Left forelimb (tissue), 1 donor: ENCODE data around the gene STX8.
"Not testable (repeated sequence)": the region's sequence is repeated elsewhere in the genome, so short reads cannot be mapped to it uniquely, and the experiment has no call there.

Experiments used
- DNase-seq: peaks from one replicate; pipeline ENCODE4 v3.0.0-alpha.2; 2018; ENCODE audit warnings: low spot score

The STX8 gene, protein sequence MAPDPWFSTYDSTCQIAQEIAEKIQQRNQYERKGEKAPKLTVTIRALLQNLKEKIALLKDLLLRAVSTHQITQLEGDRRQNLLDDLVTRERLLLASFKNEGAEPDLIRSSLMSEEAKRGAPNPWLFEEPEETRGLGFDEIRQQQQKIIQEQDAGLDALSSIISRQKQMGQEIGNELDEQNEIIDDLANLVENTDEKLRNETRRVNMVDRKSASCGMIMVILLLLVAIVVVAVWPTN

DNA sequence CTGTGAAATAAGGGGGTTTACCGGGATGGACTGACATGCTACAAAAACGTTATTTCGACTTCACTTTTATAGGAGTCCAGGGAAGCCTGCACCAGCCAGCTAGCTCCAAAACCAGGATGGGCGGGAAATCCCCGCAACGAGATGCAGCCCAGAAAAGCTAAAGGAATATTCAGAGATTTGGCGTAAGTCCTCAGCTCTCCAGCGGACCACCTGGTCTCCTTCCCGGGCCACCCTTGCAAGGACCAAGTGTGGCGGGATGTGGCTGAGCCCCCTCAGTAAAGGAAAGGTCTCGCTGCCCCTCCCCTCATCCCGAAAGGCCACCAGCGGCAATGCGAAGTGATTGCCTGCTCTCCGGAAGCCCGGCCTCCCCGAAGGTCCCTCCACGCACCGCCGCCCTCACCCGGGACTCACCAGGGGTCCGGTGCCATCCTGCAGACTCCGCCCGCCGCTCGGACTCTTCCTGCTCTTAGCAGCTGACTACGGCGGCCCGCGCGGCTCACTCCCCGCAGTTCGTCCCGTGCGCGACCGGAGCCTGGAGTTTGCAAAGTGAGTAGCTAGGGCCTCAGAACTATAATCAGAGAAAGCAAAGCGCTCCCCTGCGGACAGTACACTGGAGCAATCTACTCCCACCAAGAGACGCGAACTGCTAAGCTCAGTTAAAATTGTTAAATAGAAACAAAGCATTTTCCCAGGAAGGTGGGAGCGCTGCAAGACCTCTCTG is at the start of gene STX8:
Gene STX8, minus strand, starts transcription at position 440 of the 721 bp plus-strand sequence. Its CDS starts 12 bp downstream, at position 428.
- DNase-seq, result peak; percentile 94

DNA sequence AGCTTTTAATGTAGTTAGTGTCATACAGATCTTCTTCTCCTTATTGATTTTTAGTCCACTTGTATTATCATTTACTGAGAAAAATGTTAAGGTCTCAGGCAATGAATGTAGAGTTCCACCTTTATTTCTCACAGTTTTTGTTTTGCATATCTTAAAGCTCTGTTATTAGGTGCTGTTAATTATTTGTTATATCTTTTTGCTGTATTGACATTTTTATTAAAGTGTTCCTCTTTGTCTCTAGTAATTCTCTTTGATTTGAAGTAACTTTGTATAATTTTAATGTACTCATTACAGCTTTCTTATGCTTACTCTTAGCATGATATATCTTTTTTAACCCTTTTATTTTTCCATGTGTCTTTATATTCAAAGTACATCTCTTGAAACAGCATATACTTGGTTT is 47.3 kb upstream of the STX8 start:
- no peak for DNase-seq

DNA sequence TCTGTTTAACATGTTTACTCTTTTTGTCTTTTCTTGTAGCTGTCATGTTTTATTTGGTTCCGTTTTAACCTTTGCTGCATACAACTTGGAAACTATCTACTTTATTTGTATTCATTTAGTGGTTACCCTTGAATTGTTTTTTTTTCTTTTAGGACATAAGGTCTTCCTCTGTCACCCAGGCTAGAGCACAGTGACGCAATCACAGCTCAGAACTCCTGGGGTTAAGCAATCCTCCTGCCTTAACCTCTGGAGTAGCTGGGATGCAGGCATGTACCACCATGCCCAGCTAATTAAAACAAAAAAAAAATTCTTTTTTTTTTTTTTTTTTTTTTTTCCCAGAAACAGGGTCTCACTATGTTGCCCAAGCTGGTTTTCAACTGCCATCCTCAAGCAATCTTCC is 39.9 kb upstream of the STX8 start:
- DNase-seq, result no peak

DNA sequence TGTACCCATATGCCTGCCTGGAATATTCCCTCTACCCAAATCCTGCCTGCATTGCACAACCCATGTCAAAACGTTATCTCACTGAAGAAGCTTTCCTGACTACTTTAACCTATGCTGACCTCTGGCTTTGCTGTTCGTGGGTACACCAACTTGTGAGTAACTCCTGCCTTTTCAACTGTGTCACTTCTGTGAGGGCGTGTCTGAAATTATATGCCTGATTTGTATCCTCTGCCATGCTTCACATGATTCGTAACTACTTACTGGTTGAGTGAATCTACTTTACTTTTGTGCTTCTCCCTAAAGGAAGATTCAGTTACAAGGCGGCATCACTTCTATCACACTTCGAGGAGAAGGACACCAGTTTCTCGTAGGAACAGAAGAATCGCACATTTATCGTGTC is 36.4 kb upstream of the STX8 start:
- DNase-seq, result no peak

DNA sequence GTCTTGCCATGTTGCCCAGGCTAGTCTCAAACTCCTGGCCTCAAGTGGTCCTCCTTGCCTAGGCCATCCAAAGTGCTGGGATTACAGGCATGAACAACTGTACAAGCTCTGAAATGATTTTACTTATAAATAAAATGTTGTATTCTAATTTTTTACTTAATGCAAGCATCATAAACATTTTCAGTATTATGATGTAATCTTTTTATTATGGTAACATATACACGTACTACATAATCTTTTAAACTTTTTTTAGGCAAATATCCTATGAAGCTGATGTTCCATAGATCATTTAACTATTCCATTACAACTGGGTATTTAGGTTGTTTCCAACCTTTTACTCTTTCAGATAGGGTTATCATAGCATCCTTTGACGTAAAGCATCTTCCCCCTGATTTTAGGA is 35.9 kb upstream of the STX8 start:
- DNase-seq, result no peak

DNA sequence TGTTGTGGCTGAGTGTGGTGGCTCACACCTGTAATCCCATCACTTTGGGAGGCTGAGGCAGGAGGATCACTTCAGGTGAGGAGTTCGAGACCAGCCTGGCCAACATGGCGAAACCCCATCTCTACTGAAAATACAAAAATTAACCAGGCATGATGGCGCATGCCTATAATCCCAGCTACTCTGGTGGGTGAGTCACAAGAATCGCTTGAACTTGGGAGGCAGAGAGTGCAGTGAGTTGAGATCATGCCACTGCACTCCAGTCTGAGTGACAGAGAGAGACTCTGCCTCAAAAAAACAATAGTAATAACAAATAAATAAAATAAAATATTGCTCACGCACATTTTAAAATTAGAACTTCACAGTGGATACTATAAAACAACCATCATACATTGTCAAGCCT is 31.4 kb upstream of the STX8 start:
- not testable (repeated sequence) for DNase-seq

DNA sequence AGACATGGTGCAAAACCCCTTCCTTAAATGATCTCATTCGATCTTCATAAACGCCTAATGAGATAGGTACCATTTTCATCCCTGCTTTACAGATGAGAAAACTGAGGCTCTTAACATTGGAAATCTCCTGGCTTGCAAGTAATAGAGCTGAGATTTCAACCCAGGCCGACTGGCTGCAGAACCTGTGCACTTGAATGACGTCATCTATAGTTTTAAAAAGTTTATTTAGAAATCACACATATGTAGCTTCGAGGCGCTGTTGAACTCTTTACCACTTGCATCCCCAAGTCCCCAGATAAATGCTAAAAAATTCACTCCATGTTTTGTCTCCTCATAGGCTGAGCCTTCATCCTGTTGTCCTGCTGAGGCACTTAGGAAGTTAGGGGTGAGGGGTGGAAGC is 30.8 kb upstream of the STX8 start:
- no peak for DNase-seq

DNA sequence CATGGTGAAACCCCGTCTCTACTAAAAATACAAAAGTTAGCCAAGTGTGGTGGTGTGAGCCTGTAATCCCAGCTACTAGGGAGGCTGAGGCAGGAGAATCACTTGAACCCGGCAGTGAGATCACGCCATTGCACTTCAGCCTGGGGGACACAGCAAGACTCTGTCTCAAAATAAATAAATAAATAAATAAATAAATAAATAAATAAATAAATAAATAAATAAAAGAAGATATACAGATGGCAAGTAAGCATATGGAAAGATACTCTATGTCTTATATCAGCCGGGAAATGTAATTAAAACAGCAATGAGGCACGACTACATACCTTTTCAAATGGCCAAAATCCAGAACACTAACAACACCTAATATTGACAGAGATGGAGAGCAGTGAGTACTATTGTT is 29.0 kb upstream of the STX8 start:
- DNase-seq, result not testable (repeated sequence)

DNA sequence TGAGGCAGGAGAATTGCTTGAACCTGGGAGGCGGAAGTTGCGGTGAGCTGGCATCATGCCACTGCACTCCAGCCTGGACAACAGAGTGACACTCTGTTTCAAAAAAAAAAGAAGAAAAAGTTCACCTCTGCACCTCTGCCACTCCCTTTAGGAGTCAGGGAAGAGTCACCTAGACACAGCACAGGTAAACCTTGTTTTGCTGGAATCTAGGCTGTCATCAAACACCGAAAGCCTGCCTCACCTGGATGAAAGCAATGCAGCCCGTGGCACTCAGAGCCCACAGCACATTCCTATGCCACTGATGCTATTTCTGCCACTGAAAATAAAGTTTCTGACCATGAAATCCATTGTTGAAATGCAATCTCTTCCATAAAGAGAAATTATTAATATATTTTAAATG is 23.0 kb upstream of the STX8 start:
- no peak for DNase-seq

DNA sequence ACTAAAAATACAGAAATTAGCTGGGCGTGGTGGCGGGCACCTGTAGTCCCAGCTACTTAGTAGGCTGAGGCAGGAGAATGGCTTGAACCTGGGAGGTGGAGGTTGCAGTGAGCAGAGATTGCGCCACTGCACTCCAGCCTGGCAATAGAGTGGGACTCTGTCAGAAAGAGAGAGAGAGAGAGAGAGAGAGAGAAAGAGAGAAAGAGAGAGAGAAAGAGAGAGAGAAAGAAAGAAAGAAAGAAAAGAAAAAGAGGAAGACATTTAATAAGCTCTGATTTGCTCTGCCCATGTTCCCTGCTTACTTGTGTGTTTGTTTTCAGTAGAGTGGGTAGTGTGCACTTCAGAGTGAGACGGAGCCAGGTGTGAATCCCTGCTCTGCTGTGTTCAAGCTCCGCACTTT is 22.0 kb upstream of the STX8 start:
- DNase-seq, result not testable (repeated sequence)

DNA sequence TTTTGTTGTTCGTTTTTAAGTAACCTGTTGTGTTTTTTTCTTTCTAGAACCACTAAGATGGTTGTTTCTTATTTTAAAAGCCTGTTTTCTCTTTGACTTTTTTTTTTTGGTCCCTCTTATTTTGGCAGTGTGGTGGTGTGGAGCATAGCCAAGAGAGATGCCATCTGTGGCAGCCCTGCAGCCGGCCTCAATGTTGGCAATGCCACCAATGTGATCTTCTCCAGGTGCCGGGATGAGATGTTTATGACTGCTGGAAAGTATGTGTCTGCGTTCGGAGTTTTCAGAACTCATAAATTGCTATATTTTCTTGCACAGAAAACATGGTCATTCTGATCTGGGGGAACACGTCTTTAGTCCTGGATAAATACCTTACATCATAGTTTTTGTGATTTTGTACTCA is 18.4 kb upstream of the STX8 start:
- no peak for DNase-seq

DNA sequence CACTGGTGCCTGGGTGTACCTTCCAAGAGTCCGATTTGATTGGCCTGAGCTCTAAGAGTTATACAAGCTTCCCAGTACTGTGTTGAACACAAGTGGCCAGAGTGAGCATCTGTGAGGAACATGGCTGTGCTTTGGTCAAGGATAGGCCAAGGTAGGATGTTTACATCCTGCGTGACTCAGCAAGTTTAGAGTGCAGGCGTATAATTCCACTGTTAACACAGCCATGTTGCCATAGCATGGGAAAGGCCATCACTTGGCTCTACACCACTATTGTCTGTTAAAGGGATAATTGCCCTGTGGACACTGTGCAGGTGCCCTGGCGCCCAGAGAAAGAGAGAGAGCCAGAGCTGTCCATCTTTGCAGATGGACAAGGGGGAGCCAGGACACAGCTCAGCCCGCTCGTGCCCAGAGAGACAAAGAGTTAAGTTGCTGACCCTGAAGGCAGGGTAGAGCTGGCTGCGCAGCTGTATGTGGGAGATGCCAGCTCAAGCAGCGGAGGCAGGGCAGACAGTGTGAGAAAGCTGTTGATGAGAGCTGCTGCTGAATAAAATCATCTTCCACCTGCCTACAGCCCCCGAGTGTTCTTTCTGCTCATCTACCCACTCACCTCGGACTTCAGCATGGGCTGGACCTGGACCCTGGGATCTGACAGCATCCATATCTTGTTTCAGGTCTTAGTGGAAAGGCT is 12.5 kb upstream of the STX8 start:
- DNase-seq, result no peak

DNA sequence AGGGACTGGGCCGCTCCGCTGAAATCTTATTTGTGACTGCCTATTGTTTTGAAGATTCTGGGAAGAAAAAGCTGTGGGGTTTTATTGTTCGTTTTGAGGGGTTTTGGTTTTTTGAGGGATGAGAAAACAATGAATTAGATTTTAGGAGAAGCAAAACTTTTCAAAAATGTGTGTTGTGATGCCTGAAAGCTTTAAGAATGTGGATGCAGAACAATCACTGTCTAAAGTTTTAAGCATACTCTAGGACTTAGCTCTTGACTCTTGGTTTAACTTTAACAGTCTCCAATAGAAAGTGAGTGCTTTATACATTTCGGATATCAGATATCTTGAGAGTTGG is 1.7 kb upstream of the STX8 start:
- DNase-seq, result no peak

DNA sequence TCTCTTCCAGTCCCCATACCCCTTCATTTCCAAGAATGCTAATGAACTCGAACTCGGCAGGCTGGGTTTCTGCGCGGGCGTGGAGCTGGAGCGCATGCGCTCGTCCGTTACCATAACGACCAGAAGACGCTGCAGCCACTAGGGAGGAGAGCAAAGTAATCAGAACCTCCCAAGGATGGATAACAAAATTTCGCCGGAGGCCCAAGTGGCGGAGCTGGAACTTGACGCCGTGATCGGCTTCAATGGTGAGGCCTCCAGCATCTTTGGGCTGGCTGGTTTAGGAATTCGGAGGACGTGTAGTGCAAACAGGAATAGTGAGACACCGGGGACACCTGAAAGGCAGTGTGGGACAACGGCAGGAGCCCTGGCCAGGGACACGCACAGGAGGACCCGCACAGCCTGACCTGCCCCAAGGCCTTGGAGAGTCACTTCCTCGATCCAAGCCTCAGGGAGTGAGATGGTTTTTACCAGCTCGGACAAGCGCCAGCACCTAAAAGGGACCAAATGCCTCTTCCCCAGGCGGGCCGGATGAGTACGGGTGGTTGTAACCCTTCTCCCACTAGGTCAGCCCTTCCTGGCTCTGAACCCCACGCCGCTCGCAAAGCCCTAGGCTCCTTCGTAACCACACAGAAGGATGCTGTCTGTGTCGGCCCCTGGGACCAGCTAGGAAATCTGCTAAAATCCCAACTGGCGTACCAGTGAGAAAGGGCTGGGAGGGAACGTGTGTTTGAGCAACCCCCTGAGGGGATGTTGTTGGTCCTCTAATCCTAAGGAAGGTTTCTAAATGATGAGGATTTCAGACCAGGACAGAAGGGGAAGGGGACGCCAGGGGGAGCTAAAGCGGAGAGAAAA is 1.1 kb upstream of the STX8 start, which contains the start of gene CFAP52:
Gene CFAP52, plus strand, starts transcription at position 122 of the 852 bp plus-strand sequence. Its CDS starts 54 bp downstream, at position 176.
- DNase-seq, result peak; percentile 79

DNA sequence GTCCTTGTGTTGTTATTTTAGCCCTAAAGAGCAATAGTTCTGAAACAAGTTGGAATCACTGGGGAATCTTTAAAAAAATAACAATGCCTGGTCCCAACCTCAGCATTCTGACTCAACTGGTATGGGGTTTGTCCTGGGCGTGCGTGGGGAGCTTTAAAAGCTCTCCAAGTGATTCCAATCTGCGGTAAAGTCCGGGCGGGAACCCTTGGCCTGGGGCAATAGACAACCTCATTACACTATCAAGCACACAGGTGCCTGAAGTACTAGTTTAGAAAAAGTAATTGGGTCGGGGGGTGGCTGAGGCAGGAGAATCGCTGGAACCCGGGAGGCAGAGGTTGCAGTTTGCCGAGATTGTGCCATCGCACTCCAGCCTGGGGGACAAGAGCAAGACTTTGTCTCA is 4.4 kb downstream of the STX8 start:
- DNase-seq, result no peak

DNA sequence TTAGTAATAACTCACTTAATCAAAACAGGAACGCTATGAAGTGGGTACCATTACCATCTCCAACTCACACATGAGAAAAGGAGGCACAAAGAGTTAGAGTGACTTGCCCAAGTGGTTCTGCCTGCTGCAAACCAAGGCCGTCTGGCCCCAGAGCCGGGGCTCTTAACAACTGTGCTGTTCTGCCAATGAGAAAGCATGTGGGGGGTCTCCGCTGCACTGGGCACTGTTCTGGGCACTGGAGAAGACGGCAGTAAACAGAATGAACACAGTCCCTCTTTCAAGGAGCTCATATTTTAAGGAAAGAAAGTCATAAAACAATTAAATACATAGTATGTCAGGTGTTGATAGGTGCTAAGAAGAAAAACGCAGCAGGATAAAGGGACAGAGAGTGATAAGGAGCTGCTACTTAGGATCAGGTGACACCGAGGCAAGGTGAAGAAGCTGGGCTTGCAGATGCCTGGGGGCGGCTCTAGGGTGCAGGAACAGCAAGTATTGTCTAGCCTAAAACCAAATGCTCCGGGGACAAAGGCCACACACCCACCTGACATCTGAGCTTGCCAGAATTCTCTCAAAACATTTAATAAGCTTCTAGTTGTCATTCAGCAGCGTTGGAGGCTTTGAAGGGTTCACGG is 6.5 kb downstream of the STX8 start:
- no peak for DNase-seq

DNA sequence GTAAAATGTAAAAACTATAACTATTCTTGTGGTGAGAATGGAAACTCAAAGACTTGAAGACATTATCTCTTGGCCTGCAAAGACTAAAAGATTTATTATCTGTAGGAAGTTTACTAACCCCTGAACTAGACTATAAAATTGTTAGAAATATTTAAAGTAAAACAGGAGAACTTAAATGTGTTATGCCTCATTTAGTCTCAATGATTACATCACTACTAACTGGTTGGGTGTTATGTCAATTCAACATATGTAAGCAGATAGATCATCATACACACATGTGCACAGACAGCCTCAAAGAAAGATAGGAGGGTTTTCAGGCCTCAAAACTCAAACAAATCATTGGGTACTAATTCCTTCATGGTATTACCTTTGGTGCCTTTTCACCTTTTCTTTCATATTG is 7.6 kb downstream of the STX8 start:
- no peak for DNase-seq

DNA sequence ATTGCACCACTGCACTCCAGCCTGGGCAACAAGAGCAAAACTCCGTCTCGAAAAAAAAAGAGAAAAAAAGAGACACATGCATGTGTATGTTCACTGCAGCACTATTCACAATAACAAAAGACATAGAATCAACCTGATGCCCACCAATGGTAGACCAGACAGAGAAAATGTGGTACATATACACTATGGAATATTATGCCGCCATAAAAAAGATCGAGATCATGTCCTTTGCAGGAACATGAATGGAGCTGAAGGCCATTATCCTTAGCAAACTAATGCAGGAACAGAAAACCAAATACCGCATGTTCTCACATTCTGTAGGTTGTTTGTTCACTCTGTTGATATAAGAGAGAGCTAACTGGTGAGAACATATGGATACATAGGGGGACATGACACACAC is 8.9 kb downstream of the STX8 start:
- not testable (repeated sequence) for DNase-seq

DNA sequence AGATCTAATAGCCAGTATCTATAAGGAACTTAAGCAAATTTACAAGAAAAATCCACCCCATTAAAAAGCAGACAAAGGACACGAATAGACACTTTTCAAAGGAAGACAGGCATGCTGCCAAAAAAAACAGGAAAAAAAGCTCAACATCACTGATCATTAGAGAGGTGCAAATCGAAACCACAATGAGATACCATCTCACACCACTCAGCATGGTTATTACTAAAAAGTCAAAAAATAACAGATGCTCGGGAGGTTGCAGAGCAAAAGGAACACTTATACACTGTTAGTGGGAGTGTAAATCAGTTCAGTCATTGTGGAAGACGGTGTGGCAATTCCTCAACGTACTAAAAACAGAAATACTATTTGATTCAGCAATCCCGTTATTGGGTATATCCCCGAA is 9.6 kb downstream of the STX8 start:
- no peak for DNase-seq

DNA sequence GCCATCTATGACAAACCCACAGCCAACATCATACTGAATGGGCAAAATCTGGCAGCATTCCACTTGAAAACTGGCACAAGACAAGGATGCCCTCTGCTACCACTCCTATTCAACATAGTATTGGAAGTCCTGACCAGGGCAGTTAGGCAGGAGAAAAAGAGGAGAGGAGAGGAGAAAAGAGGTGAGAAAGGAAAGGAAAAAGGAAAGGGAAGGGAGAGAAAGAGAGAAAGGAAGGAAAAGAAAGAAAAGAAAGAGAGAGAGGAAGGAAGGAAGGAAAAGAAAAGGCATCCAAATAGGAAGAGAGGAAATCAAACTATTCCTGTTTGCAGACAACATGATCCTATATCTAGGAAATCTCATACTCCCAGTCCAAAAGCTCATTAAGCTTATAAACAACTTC is 11.5 kb downstream of the STX8 start:
- DNase-seq, result no peak

DNA sequence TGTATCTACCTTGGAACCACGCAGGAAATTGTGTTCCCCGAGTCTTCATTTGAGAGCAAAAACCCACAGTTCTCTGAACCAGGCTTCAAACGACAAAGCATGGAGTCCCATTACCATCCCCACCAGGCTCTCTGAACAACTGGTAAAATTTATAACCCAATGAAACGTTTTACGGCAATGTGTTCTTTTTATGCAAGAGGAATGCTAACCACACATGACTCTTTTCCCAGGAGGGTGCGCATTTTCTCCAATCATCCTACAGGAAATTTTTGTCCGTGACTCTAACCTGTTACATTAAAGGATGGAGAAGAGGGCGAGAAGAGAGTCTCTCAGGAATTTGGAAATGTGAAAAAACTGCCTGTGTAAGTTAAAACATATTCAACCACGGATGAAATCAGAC is 17.8 kb downstream of the STX8 start:
- DNase-seq, result no peak
